Tracheal epithelial cell (primary cell): ENCODE measurements around the gene ATRN. TPM values are rescaled to one million over a fixed set of nuclear protein-coding genes. Genes with fewer than 3 reads are reported as not detected.

Source experiments
- total RNA-seq: library from RNA; depleted of rRNA; stranded (reverse); fragments of >200 nt; gene quantifications from 2 replicates; pipeline ENCODE4 v1.2.1, GENCODE V29; 2014

The ATRN gene
- 40.5 and 60.5 TPM in 2 replicates for total RNA-seq

DNA sequence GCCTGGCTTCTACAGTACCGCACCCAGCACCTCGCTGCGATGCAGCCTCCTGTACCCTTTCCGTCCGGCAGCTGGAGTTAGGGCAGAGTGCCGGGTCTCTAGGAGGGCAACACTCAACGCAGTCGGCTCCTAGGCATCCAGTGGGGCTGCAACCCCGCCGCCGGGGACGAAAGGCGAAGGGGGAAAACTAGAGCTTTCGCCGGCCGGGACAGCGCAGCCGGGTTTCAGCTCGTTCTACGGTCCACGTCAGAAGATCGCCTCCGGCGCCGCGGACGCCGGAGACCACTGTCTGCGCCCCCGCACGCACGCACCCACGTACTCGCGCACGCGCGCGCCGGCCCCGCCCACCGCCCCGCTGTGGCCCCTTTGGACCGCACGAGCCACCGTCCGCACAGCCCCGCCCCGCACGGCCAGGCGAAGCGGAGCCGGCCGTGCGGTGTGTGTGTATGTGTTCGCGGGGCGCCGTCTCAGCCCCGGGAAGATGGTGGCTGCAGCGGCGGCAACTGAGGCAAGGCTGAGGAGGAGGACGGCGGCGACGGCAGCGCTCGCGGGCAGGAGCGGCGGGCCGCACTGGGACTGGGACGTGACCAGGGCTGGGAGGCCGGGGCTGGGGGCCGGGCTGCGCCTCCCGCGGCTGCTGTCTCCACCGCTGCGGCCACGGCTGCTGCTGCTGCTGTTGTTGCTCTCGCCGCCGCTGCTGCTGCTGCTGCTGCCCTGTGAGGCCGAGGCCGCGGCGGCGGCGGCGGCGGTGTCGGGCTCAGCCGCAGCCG, at the start of gene ATRN:
ATRN (plus strand) TSS at position 392 of the 770 bp plus-strand sequence; CDS start at position 482, 90 bp downstream.

DNA sequence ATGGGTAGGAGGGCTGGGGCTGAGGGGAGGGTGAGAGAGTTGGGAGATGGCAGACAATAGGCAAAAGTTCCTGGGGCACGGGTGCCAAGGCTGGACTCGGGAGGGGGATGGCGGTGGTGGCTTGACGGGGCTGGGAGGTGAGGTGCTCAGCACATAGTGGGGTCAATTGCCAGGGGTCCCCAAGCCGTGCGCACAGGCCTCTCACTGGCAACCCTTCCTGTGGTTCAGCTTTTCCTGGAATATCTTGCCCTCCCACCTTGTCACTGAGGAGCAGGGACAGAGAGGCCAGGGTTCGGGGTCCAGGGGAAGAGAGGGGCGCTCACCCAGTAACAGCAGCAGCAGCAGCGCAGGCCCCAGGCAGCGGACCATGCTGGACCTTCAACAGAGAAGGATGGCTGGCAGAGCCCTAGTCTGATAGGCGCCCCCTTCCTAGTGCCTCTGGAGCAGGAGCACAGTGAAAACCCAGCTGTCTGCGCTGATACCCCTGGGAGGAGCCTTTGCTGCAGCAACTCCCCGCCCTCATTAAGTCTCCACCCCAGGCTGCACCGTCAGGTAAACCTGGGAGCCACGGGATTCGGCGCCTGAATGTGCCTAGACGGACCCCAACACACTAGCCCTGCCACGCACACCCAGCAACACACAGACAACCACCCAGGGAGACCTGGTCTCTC, 192.3 kb downstream of the ATRN start, which contains the start of gene GFRA4:
GFRA4 (minus strand) TSS at position 369 of the 671 bp plus-strand sequence; CDS start at position 369, 0 bp downstream.

DNA sequence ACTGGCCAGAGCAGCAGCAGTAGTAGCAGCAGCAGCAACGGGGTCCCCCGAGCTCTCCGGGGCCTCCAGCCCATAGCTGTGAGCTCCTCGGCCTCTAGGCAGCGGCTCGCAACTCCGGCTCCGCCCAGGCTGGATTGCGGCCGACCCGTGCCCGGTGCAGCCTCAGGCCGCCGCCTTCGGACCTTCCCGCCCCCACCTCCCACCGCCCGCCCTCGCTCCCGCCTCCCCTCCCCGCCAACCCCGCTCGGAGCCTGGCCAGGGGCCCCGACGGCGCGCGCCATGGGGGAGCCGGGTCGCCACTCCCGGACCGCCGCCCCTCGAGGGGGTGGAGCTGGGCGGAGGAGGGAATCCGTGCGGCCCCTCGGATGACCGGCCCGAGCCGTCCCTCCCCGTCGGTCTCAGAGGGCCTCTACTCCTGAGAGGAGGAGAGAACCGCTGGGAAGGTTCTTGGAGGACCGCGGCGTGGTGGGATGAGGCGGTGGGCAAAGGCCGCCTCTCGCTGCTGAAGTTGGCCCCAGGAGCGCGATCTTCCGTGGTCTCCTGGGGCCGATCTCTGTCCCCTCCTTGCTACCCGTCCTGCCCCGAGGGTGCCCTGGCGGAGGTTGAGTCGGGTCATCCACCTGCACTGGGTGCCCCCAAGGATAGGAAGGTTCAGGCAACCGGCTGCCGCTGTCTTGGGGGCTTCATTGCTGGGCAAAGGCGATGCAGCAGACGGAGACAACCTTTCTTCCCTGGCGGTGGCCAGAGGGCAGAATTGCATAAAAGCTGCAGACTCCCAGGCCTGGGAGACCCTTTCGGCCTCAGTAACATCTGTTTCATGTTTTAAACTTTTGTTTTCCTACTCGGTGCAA, 211.3 kb downstream of the ATRN start, which contains the start of gene ADAM33:
ADAM33 (minus strand) TSS at position 80 of the 851 bp plus-strand sequence; CDS start at position 74, 6 bp downstream.

Other genes starting within 250 kb of the ATRN start
- 3.0 and 3.1 TPM in 2 replicates for gene SLC4A11, start 231.8 kb upstream of the ATRN start, total RNA-seq
- 6.8 and 7.2 TPM in 2 replicates for gene DNAAF9, start 63.3 kb upstream of the ATRN start, total RNA-seq
- gene GFRA4, start 192.4 kb downstream of the ATRN start, total RNA-seq = not detected in 2 replicates
- gene ADAM33, start 211.0 kb downstream of the ATRN start, total RNA-seq = not detected in 2 replicates
- not detected in 2 replicates for gene SIGLEC1, start 241.6 kb downstream of the ATRN start, total RNA-seq